ENCODE results near the gene SCYGR7. TPM values are rescaled to one million over a fixed set of nuclear protein-coding genes. Genes with fewer than 3 reads are reported as not detected.
"Not testable (repeated sequence)": the region's sequence is repeated elsewhere in the genome, so short reads cannot be mapped to it uniquely, and the experiment has no call there.

Gene SCYGR7
- total RNA-seq, 1 donor from 2014 or later, result not detected

DNA sequence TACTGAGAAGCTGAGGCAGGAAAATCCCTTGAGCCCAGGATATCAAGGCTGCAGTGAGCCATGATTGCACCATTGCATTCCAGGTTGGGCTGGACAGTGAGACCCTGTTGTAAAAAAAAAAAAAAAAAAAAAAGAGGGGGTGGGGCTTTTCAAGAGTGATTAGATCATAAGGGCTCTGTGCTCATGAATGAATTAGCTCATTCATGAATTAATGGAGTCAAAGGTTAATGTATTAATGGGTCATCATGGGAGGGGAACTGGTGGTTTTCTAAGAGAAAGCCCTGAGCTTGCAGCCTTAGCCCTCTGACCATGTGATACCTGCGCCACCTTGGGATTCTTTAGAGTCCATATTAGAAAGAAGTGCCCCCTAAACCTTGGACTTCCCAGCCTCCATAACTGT is 14.8 kb upstream of the SCYGR7 start:
- H3K4me1 Mint-ChIP-seq (ENCODE audit: low read depth), result peaks cover 26% of the 10 kb centered on the region
- DNase-seq (ENCODE audit: low spot score, unreplicated experiment), result no peak
- no peak overlapping the region for H3K4me3 Mint-ChIP-seq (ENCODE audit: low read depth)
- no peak for TF ChIP-seq CTCF (IDR thresholded peaks at IDR 0.05; ENCODE audit: unreplicated experiment)
- peaks cover 5% of the 10 kb centered on the region for H3K36me3 Mint-ChIP-seq (ENCODE audit: insufficient read depth)
- H3K27ac Mint-ChIP-seq, result no peak overlapping the region
- peaks cover 4% of the 10 kb centered on the region for H3K9me3 Mint-ChIP-seq (ENCODE audit: low read depth)
- no peaks in the 10 kb centered on the region for H3K27me3 Mint-ChIP-seq

DNA sequence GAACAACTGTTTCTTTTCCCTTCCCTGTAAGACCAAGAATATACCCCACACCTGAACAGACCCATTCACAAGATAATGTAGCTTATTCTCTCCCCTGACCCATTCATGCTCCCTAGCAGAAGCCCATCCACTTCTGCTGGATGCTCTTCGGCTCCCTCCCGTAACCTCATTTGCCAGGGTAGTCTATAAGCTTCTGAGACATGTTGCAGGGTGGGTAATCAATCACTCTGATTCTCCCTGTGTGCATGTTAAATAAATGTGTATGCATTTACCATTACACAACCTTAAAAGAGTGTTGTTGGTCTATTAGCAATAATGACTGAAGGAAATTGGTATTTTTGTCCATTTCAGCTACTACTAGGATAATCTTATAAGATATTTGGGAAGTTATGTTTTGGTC is 11.6 kb upstream of the SCYGR7 start:
- no peak for TF ChIP-seq CTCF (IDR thresholded peaks at IDR 0.05; ENCODE audit: unreplicated experiment)
- H3K36me3 Mint-ChIP-seq (ENCODE audit: insufficient read depth), result peaks cover 1% of the 10 kb centered on the region
- peak overlapping the region; percentile 82 for H3K4me3 Mint-ChIP-seq (ENCODE audit: low read depth)
- peaks cover 29% of the 10 kb centered on the region for H3K4me1 Mint-ChIP-seq (ENCODE audit: low read depth)
- H3K27ac Mint-ChIP-seq, result peak overlapping the region; percentile 61
- H3K9me3 Mint-ChIP-seq (ENCODE audit: low read depth), result no peaks in the 10 kb centered on the region
- no peaks in the 10 kb centered on the region for H3K27me3 Mint-ChIP-seq
- DNase-seq (ENCODE audit: low spot score, unreplicated experiment), result no peak

- H3K27me3 Mint-ChIP-seq, result no peaks in the 10 kb centered on the region
- peaks cover 43% of the 10 kb centered on the region for H3K4me1 Mint-ChIP-seq (ENCODE audit: low read depth)
- H3K4me3 Mint-ChIP-seq (ENCODE audit: low read depth), result peak within 1 kb of the TSS; percentile 82
- no peaks in the 10 kb centered on the region for H3K9me3 Mint-ChIP-seq (ENCODE audit: low read depth)
- H3K27ac Mint-ChIP-seq, result peak within 1 kb of the TSS; percentile 89
- no peak for TF ChIP-seq CTCF (IDR thresholded peaks at IDR 0.05; ENCODE audit: unreplicated experiment)
- peak; percentile 69 for DNase-seq (ENCODE audit: low spot score, unreplicated experiment)
- no peaks in the 10 kb centered on the region for H3K36me3 Mint-ChIP-seq (ENCODE audit: insufficient read depth)
Measured at GRCh38 chr2:227717687-227718567, 10.2 kb upstream of the SCYGR7 start, which contains the start of gene SLC19A3. Gene SLC19A3 (minus strand): TSS chr2:227718028. CDS start chr2:227702318, 15,710 bp downstream.

DNA sequence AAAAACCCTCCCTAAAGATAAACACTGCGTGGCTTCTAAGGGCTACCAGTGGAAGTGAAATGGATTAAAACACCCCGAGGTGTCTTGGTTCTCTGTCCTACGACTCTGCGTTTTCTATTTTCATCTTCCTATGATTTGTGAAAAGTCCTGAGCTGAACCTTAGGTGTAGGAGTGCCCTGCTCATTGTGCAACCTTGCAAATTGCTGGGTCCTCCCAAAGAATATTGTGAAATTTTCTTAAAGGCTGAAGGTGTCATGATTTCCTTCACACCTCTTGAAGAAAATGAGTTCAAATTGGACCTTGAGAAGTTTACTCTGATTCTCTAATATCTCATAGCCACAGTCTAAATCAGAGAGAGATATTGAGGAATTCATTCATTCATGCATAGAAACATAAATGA is 8.5 kb upstream of the SCYGR7 start:
- Mint-ChIP-seq H3K36me3 (ENCODE audit: insufficient read depth) (no peaks in the 10 kb centered on the region), H3K27ac (no peak overlapping the region), H3K27me3 (no peaks in the 10 kb centered on the region), H3K4me1 (ENCODE audit: low read depth) (peaks cover 41% of the 10 kb centered on the region), H3K4me3 (ENCODE audit: low read depth) (no peak overlapping the region), H3K9me3 (ENCODE audit: low read depth) (no peaks in the 10 kb centered on the region)
- no peak for TF ChIP-seq CTCF (IDR thresholded peaks at IDR 0.05; ENCODE audit: unreplicated experiment)
- no peak for DNase-seq (ENCODE audit: low spot score, unreplicated experiment)

DNA sequence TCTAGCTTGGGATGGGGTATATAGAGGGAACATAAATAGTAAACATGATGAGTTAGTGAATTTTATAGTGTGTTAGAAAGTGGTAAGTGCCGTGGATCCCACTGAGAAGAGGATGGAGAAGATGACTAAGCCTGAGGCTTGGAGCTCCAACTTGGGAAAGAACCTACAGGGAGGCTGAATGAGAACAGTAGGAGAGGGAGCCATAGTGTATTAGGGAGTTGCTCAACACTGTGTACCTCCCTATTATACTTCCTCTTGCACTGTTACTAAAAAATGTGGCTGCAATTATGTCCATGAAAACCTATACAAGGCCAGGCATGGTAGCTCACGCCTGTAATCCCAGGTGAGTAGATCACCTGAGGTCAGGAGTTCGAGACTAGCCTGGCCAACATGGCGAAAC is 7.5 kb upstream of the SCYGR7 start:
- H3K27ac Mint-ChIP-seq, result no peak overlapping the region
- no peak overlapping the region for H3K4me3 Mint-ChIP-seq (ENCODE audit: low read depth)
- H3K27me3 Mint-ChIP-seq, result no peaks in the 10 kb centered on the region
- TF ChIP-seq CTCF (IDR thresholded peaks at IDR 0.05; ENCODE audit: unreplicated experiment), result no peak
- H3K9me3 Mint-ChIP-seq (ENCODE audit: low read depth), result no peaks in the 10 kb centered on the region
- H3K4me1 Mint-ChIP-seq (ENCODE audit: low read depth), result peaks cover 38% of the 10 kb centered on the region
- no peak for DNase-seq (ENCODE audit: low spot score, unreplicated experiment)
- no peaks in the 10 kb centered on the region for H3K36me3 Mint-ChIP-seq (ENCODE audit: insufficient read depth)

DNA sequence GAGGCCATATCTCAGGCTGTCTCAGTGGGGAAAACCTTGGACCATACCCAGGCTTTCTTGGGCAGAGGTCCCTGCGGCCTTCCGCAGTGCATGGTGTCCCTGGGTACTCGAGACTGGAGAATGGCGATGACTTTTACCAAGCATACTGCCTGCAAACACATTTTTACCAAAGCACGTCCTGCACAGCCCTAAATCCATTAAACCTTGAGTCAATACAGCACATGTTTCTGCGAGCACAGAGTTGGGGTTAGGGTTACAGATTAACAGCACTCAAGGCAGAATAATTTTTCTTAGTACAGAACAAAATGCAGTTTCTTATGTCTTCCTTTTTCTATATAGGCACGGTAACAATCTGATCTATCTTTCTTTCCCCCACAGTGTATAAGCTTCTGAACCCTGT is 5.3 kb upstream of the SCYGR7 start:
- not testable (repeated sequence) for H3K9me3 Mint-ChIP-seq (ENCODE audit: low read depth); H3K36me3 Mint-ChIP-seq (ENCODE audit: insufficient read depth); DNase-seq (ENCODE audit: low spot score, unreplicated experiment); H3K27me3 Mint-ChIP-seq
- Mint-ChIP-seq H3K4me1 (ENCODE audit: low read depth) (peaks cover 27% of the 10 kb centered on the region), H3K4me3 (ENCODE audit: low read depth) (peak overlapping the region; percentile 45), H3K27ac (peak overlapping the region; percentile 84)

Measured in progenitor cell of endocrine pancreas (in vitro differentiated cells).